ENCODE data around the gene SHISAL1. TPM values are rescaled to one million over a fixed set of nuclear protein-coding genes. Genes with fewer than 3 reads are reported as not detected.
A peak's percentile ranks its signal among the peaks of the same experiment; 100 is the strongest.

The SHISAL1 gene
- total and polyA plus RNA-seq, 2 donors (not counting 1 experiment from before 2014, with no cell fraction given), result not detected

DNA sequence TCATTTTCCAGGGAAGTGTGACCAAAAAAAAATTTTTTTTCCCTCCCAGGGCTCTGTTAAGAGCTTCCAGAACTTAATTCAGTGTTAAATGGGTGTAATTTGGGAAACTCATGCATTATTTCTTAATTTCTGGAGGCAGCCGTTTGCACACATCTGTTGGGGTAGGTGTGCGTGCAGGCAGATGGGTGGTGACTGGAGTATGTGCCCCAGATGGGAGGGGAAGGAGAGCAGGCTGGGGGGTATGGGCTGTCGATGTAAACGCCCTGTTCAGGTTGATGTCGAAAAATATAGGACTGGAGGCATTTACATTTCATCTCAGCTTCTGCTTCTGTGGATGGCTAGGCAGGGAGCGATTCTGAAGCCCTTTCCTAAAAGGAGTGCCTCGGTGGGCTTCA, 13.7 kb upstream of the SHISAL1 start:
- Histone ChIP-seq H3K9ac (ENCODE audit: low read length) (peak overlapping the region; percentile 51), H3K4me1 (ENCODE audit: control insufficient read depth in 2 of 2, insufficient read depth in 2 of 2, low read length in 2 of 2) (peaks cover 13 to 17% of the 10 kb centered on the region in 2 donors), H3K4me3 (ENCODE audit: control extremely low read depth in 1 of 5, extremely low read depth in 1 of 5, insufficient read depth in 1 of 5, low read depth in 2 of 5, low read length in 4 of 5) (peak overlapping the region in 1 of 5 experiments; percentile 35), H3K27ac (ENCODE audit: low read length in 2 of 2) (no peak overlapping the region), H3K36me3 (replicated peaks in 1 of 2; ENCODE audit: control extremely low read depth in 1 of 2, control insufficient read depth in 1 of 2, extremely low read depth in 1 of 2, insufficient read depth in 2 of 2, low read length in 1 of 2) (no peaks in the 10 kb centered on the region), H2AFZ (ENCODE audit: insufficient read depth, low read depth, low read length, poor library complexity, severe bottlenecking) (peak overlapping the region; percentile 69), H3K27me3 (replicated peaks in 1 of 4; ENCODE audit: control extremely low read depth in 1 of 4, control insufficient read depth in 3 of 4, insufficient read depth in 4 of 4, low read length in 3 of 4) (peaks cover 0 to 54% (median 21%) of the 10 kb centered on the region in 4 experiments), H4K20me1 (ENCODE audit: control insufficient read depth, insufficient read depth, low read length, poor library complexity, severe bottlenecking) (no peaks in the 10 kb centered on the region), H3K9me3 (ENCODE audit: control extremely low read depth in 1 of 3, control insufficient read depth in 2 of 3, insufficient read depth in 1 of 3, low read length in 2 of 3) (no peaks in the 10 kb centered on the region), H3K4me2 (replicated peaks; ENCODE audit: low read depth, low read length, poor library complexity, severe bottlenecking) (peak overlapping the region; percentile 61), H3K79me2 (ENCODE audit: control insufficient read depth, insufficient read depth, low read length) (no peaks in the 10 kb centered on the region)
- ChIA-PET CTCF (interaction anchor here (0.8 kb wide), 1 partner anchor 145 kb away, joined by 3 read pairs; no protein-coding TSS in a partner anchor), POLR2A (no interaction called here)
- H3K27ac Mint-ChIP-seq, result no peak overlapping the region
- H3K4me1 Mint-ChIP-seq, result peaks cover 13% of the 10 kb centered on the region
- intact Hi-C loops (cut with micrococcal nuclease), result no loop called here
- H3K4me3 Mint-ChIP-seq, result peak overlapping the region; percentile 59
- H3K9me3 Mint-ChIP-seq (ENCODE audit: insufficient read depth), result no peaks in the 10 kb centered on the region
- ATAC-seq (ENCODE audit: low read depth), result no peak
- 86% methylated on average over 5 of the region's 7 CpGs for WGBS (ENCODE audit: insufficient coverage)
- DNase-seq, result no peak
- no peak for TF ChIP-seq EZH2 (IDR thresholded peaks at IDR 0.05; ENCODE audit: borderline replicate concordance, insufficient read depth, low read depth, low read length, poor library complexity, severe bottlenecking)
- TF ChIP-seq, protein P1, sequence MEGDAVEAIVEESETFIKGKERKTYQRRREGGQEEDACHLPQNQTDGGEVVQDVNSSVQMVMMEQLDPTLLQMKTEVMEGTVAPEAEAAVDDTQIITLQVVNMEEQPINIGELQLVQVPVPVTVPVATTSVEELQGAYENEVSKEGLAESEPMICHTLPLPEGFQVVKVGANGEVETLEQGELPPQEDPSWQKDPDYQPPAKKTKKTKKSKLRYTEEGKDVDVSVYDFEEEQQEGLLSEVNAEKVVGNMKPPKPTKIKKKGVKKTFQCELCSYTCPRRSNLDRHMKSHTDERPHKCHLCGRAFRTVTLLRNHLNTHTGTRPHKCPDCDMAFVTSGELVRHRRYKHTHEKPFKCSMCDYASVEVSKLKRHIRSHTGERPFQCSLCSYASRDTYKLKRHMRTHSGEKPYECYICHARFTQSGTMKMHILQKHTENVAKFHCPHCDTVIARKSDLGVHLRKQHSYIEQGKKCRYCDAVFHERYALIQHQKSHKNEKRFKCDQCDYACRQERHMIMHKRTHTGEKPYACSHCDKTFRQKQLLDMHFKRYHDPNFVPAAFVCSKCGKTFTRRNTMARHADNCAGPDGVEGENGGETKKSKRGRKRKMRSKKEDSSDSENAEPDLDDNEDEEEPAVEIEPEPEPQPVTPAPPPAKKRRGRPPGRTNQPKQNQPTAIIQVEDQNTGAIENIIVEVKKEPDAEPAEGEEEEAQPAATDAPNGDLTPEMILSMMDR (IDR thresholded peaks at IDR 0.05), result no peak
- H3K27me3 Mint-ChIP-seq, result peaks cover 63% of the 10 kb centered on the region

DNA sequence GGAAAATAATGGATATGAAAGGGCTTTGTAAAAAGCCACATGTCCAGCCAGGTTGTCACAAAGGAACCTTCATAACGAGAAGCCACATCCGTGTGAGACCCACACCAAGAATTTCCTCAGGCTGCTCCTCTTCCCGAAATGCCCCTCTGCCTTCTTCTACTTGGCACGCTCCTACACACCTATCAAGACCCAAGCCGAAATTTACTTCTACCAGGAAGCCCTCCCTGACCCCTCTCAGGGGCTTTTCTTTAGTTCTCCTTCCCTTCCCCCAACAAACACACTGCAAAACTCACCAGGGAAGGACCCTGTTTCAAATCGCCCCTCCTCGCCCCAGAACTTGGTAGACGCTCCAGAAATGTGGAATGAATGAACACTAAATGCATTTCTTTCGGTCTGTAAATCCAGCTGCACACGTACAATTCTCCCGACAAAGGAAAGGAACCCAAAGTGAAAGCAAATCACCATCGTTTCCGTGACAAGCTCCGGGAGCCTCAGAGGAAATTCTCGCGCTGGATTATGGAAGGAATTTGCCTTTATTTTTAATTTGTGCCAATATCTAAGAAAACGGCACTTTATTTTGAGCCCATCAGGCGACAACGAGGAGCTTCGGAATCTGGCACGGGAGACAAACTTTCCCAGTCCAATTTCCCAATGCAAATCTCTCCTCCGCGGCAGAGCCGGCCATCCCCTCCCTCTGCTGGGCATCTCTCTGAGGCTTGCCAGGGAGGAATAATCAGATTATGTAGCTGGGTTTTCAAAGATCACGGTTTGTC, 13.2 kb upstream of the SHISAL1 start:
- no peak for DNase-seq
- Mint-ChIP-seq H3K27ac (no peak overlapping the region), H3K27me3 (peaks cover 63% of the 10 kb centered on the region), H3K9me3 (ENCODE audit: insufficient read depth) (no peaks in the 10 kb centered on the region), H3K4me3 (peak overlapping the region; percentile 59), H3K4me1 (peaks cover 13% of the 10 kb centered on the region)
- CTCF ChIA-PET, result interaction anchor here (0.8 kb wide), 1 partner anchor 144 kb away, joined by 3 read pairs; no protein-coding TSS in a partner anchor
- peak overlapping the region in 4 of 5 experiments; percentile 14 to 41 (median 35) for H3K4me3 ChIP-seq (ENCODE audit: control extremely low read depth in 1 of 5, extremely low read depth in 1 of 5, insufficient read depth in 1 of 5, low read depth in 2 of 5, low read length in 4 of 5)
- peak overlapping the region; percentile 69 for H2AFZ ChIP-seq (ENCODE audit: insufficient read depth, low read depth, low read length, poor library complexity, severe bottlenecking)
- no peak for ATAC-seq (ENCODE audit: low read depth)
- no peaks in the 10 kb centered on the region for H4K20me1 ChIP-seq (ENCODE audit: control insufficient read depth, insufficient read depth, low read length, poor library complexity, severe bottlenecking)
- no peaks in the 10 kb centered on the region for H3K79me2 ChIP-seq (ENCODE audit: control insufficient read depth, insufficient read depth, low read length)
- TF ChIP-seq EZH2 (IDR thresholded peaks at IDR 0.05; ENCODE audit: borderline replicate concordance, insufficient read depth, low read depth, low read length, poor library complexity, severe bottlenecking), result no peak
- TF ChIP-seq, protein P1 (IDR thresholded peaks at IDR 0.05), result no peak
- no peaks in the 10 kb centered on the region for H3K36me3 ChIP-seq (replicated peaks in 1 of 2; ENCODE audit: control extremely low read depth in 1 of 2, control insufficient read depth in 1 of 2, extremely low read depth in 1 of 2, insufficient read depth in 2 of 2, low read length in 1 of 2)
- POLR2A ChIA-PET, result no interaction called here
- 20% methylated on average over 23 of the region's 25 CpGs for WGBS (ENCODE audit: insufficient coverage)
- intact Hi-C loops (cut with micrococcal nuclease), result no loop called here
- no peaks in the 10 kb centered on the region for H3K9me3 ChIP-seq (ENCODE audit: control extremely low read depth in 1 of 3, control insufficient read depth in 2 of 3, insufficient read depth in 1 of 3, low read length in 2 of 3)
- H3K4me1 ChIP-seq (ENCODE audit: control insufficient read depth in 2 of 2, insufficient read depth in 2 of 2, low read length in 2 of 2), result peaks cover 13 to 17% of the 10 kb centered on the region in 2 donors
- peak overlapping the region; percentile 51 for H3K9ac ChIP-seq (ENCODE audit: low read length)
- peak overlapping the region; percentile 61 for H3K4me2 ChIP-seq (replicated peaks; ENCODE audit: low read depth, low read length, poor library complexity, severe bottlenecking)
- no peak overlapping the region for H3K27ac ChIP-seq (ENCODE audit: low read length in 2 of 2)
- H3K27me3 ChIP-seq (replicated peaks in 1 of 4; ENCODE audit: control extremely low read depth in 1 of 4, control insufficient read depth in 3 of 4, insufficient read depth in 4 of 4, low read length in 3 of 4), result peaks cover 0 to 52% (median 20%) of the 10 kb centered on the region in 4 experiments
